ENCODE results near the gene NAIF1. TPM values are rescaled to one million over a fixed set of nuclear protein-coding genes. Genes with fewer than 3 reads are reported as not detected.

The NAIF1 gene
- total and polyA plus RNA-seq, 9 donors = 4.1 to 10.9 (median 6.6) TPM

DNA sequence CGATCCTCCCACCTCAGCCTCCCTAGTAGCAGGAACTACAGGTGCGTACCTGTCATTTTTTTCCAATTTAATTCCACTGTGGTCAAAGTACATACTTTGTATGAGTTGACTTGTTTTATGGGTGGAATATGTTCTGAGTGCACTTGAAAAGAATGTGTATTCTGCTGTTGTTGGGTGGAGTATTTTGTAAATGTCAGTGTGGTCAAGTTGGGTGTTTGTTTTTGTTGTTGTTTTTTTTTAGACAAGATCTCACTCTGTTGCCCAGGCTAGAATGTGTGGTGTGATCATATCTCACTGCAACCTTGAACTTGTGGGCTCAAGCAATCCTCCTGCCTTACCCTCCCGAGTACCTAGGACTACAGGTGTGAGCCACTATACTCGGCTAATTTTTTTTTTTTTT lies 18.8 kb upstream of the NAIF1 start:
- Histone ChIP-seq H3K27ac (no peak overlapping the region), H3K9me3 (no peaks in the 10 kb centered on the region), H3K36me3 (no peaks in the 10 kb centered on the region), H3K4me3 (no peak overlapping the region), H3K27me3 (no peaks in the 10 kb centered on the region), H3K4me1 (ENCODE audit: insufficient read depth) (peaks cover 27% of the 10 kb centered on the region)
- WGBS, 3 donors = 69 to 78% (median 73%) methylated on average over 4 of the region's 4 CpGs
- no peak for DNase-seq
- intact Hi-C loops (cut with DNase I) = no loop called here
- TF ChIP-seq, protein P1, sequence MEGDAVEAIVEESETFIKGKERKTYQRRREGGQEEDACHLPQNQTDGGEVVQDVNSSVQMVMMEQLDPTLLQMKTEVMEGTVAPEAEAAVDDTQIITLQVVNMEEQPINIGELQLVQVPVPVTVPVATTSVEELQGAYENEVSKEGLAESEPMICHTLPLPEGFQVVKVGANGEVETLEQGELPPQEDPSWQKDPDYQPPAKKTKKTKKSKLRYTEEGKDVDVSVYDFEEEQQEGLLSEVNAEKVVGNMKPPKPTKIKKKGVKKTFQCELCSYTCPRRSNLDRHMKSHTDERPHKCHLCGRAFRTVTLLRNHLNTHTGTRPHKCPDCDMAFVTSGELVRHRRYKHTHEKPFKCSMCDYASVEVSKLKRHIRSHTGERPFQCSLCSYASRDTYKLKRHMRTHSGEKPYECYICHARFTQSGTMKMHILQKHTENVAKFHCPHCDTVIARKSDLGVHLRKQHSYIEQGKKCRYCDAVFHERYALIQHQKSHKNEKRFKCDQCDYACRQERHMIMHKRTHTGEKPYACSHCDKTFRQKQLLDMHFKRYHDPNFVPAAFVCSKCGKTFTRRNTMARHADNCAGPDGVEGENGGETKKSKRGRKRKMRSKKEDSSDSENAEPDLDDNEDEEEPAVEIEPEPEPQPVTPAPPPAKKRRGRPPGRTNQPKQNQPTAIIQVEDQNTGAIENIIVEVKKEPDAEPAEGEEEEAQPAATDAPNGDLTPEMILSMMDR (IDR thresholded peaks at IDR 0.05) = no peak
- TF ChIP-seq EP300 (IDR thresholded peaks at IDR 0.05) = no peak
- TF ChIP-seq POLR2A (IDR thresholded peaks at IDR 0.05) = no peak

DNA sequence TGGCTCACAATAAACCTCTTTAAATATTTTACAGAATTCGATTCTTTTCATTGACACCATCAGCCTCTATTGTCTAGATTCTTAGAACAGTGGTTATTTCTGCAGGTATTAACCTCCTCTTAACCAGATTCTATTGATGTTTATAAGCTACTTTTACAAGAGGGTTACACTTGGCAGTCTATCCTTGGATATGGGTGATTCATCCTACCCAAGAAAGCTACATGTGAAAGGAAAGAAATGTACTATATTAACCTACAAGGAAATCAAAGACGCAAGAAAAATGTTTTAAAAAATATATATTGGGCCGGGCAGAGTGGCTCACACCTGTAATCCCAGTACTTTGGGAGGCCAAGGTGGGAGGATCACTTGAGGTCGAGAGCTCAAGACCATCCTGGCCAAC lies 17.6 kb upstream of the NAIF1 start:
- Histone ChIP-seq H3K4me3 (no peak overlapping the region), H3K36me3 (no peaks in the 10 kb centered on the region), H3K4me1 (ENCODE audit: insufficient read depth) (peaks cover 29% of the 10 kb centered on the region), H3K27me3 (no peaks in the 10 kb centered on the region), H3K27ac (no peak overlapping the region), H3K9me3 (no peaks in the 10 kb centered on the region)
- 77 to 83% (median 81%) methylated on average over 4 of the region's 4 CpGs for WGBS, 3 donors
- no peak for DNase-seq
- no peak for TF ChIP-seq EP300 (IDR thresholded peaks at IDR 0.05)
- intact Hi-C loops (cut with DNase I) = no loop called here

- no peaks in the 10 kb centered on the region for H3K36me3 ChIP-seq
- intact Hi-C loops (cut with DNase I) = no loop called here
- no peaks in the 10 kb centered on the region for H3K9me3 ChIP-seq
- TF ChIP-seq, protein P1 (IDR thresholded peaks at IDR 0.05) = no peak
- H3K27me3 ChIP-seq = no peaks in the 10 kb centered on the region
- H3K27ac ChIP-seq = peak overlapping the region in 1 of 2 donors; percentile 77
- no peak overlapping the region for H3K4me3 ChIP-seq
- peaks cover 39% of the 10 kb centered on the region for H3K4me1 ChIP-seq (ENCODE audit: insufficient read depth)
- no peak for DNase-seq
- WGBS, 3 donors = 24 to 26% (median 26%) methylated on average over 7 of the region's 7 CpGs
Measured at GRCh38 chr9:128082151-128082550, 15.0 kb upstream of the NAIF1 start.

DNA sequence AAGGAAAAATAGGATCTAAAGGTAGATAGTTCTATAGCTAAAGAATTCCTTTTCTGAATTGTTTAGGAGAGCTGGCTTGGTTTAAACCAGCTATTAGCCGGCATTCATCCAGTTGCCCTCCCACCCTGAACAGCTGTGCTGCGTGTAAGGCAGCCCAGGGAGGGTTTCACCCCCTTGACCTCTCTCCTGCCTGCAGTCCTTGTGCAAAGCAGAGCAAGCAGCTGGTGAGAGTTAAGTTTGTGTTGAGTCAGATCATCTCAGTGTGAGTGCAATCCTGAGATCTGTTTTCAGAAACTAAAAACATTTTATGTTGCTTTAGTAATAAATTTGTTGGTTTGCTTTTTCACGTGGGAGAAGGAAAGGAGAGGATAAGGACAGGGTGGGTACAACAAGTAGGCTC lies 13.9 kb upstream of the NAIF1 start:
- Histone ChIP-seq H3K27ac (peak overlapping the region; percentile 25 to 77), H3K4me3 (no peak overlapping the region), H3K4me1 (ENCODE audit: insufficient read depth) (peaks cover 37% of the 10 kb centered on the region)

GRCh38 chr9:128080206-128080605 lies 13.1 kb upstream of the NAIF1 start:
- H3K27me3 ChIP-seq = no peaks in the 10 kb centered on the region
- H3K36me3 ChIP-seq = no peaks in the 10 kb centered on the region
- no peaks in the 10 kb centered on the region for H3K9me3 ChIP-seq
- WGBS, 3 donors = 66 to 86% (median 74%) methylated on average over 5 of the region's 5 CpGs
- intact Hi-C loops (cut with DNase I) = no loop called here
- TF ChIP-seq POLR2A (IDR thresholded peaks at IDR 0.05) = no peak
- TF ChIP-seq, protein P1 (IDR thresholded peaks at IDR 0.05) = no peak
- no peak for TF ChIP-seq EP300 (IDR thresholded peaks at IDR 0.05)
- no peak for DNase-seq
- peak overlapping the region; percentile 25 to 77 for H3K27ac ChIP-seq
- H3K4me1 ChIP-seq (ENCODE audit: insufficient read depth) = peaks cover 40% of the 10 kb centered on the region
- no peak overlapping the region for H3K4me3 ChIP-seq

More for the DNA sequence above, 13.9 kb upstream of the NAIF1 start:
- intact Hi-C loops (cut with DNase I) = no loop called here
- WGBS, 3 donors = 7 to 14% (median 7%) methylated on average over 3 of the region's 3 CpGs
- no peaks in the 10 kb centered on the region for H3K36me3 ChIP-seq
- TF ChIP-seq EP300 (IDR thresholded peaks at IDR 0.05) (no peak), POLR2A (IDR thresholded peaks at IDR 0.05) (no peak)
- TF ChIP-seq, protein P1 (IDR thresholded peaks at IDR 0.05) = no peak
- DNase-seq = peak; percentile 85 to 92 (median 89)
- no peaks in the 10 kb centered on the region for H3K27me3 ChIP-seq
- no peaks in the 10 kb centered on the region for H3K9me3 ChIP-seq
